Fibroblast of skin of abdomen (primary cell): Measurements from ENCODE around the gene BAZ1B.
"Not testable (repeated sequence)": the region's sequence is repeated elsewhere in the genome, so short reads cannot be mapped to it uniquely, and the experiment has no call there.

Source experiments
- DNase-seq: peaks from one replicate; pipeline ENCODE4 v3.0.0-alpha.2; 2013

BAZ1B gene

GRCh38 chr7:73541722-73542121 lies 19.6 kb upstream of the BAZ1B start:
- no peak for DNase-seq

- no peak for DNase-seq
These were observed 17.6 kb upstream of the BAZ1B start for GRCh38 chr7:73539709-73540108.

- not testable (repeated sequence) for DNase-seq
These were observed 16.4 kb upstream of the BAZ1B start for GRCh38 chr7:73538510-73538909.

- DNase-seq: no peak
These were observed 15.0 kb upstream of the BAZ1B start for GRCh38 chr7:73537051-73537450.

- DNase-seq: no peak
These were observed 14.4 kb upstream of the BAZ1B start for GRCh38 chr7:73536479-73536878.

- DNase-seq: not testable (repeated sequence)
These were observed 13.8 kb upstream of the BAZ1B start for GRCh38 chr7:73535918-73536317.

GRCh38 chr7:73533742-73534141 lies 11.6 kb upstream of the BAZ1B start:
- DNase-seq: no peak

GRCh38 chr7:73532224-73532623 lies 10.1 kb upstream of the BAZ1B start:
- DNase-seq: no peak

- DNase-seq: no peak
These were observed 8.7 kb upstream of the BAZ1B start for GRCh38 chr7:73530800-73531199.

GRCh38 chr7:73526896-73527821 lies 5.1 kb upstream of the BAZ1B start:
- DNase-seq: no peak

GRCh38 chr7:73526158-73526494 lies 4.0 kb upstream of the BAZ1B start:
- not testable (repeated sequence) for DNase-seq

- DNase-seq: no peak
These were observed 423 bp downstream of the BAZ1B start for GRCh38 chr7:73521636-73522104.

- peak; percentile 23 for DNase-seq
These were observed 1.1 kb downstream of the BAZ1B start for GRCh38 chr7:73520673-73521635.

GRCh38 chr7:73519867-73520672 lies 2.0 kb downstream of the BAZ1B start:
- DNase-seq: no peak

GRCh38 chr7:73518470-73518869 lies 3.6 kb downstream of the BAZ1B start:
- no peak for DNase-seq

- DNase-seq: no peak
These were observed 4.7 kb downstream of the BAZ1B start for GRCh38 chr7:73517241-73517995.

GRCh38 chr7:73515178-73515577 lies 6.9 kb downstream of the BAZ1B start:
- no peak for DNase-seq

GRCh38 chr7:73512018-73512780 lies 9.9 kb downstream of the BAZ1B start:
- DNase-seq: no peak

- DNase-seq: no peak
These were observed 12.6 kb downstream of the BAZ1B start for GRCh38 chr7:73509463-73509862.

- no peak for DNase-seq
These were observed 14.5 kb downstream of the BAZ1B start for GRCh38 chr7:73507556-73507955.

- DNase-seq: no peak
These were observed 17.2 kb downstream of the BAZ1B start for GRCh38 chr7:73504920-73505319.
